ENCODE measurements around the gene BAD. TPM values are rescaled to one million over a fixed set of nuclear protein-coding genes. Genes with fewer than 3 reads are reported as not detected.
"Not testable (repeated sequence)": the region's sequence is repeated elsewhere in the genome, so short reads cannot be mapped to it uniquely, and the experiment has no call there.

Gene BAD
- polyA plus RNA-seq, 2 of the 4 experiments (the other 2 are of a cell fraction), result 33.7 to 68.4 TPM

GRCh38 chr11:64316672-64317324 lies 32.3 kb upstream of the BAD start:
- H3K4me2 ChIP-seq, result peak overlapping the region; percentile 87
- CTCF ChIA-PET, result interaction anchor here (1.0 to 20.7 kb wide), 8 partner anchors 7 to 372 kb away, joined by 3 to 996 read pairs (median 4); partner anchors contain the start of genes CATSPERZ, CCDC88B, ESRRA and PLCB3
- H3K4me1 ChIP-seq, result peaks cover 14% of the 10 kb centered on the region
- H3K4me3 ChIP-seq, result peak overlapping the region; percentile 80
- ATAC-seq, result peak; percentile 15 to 28
- peak; percentile 22 to 71 for DNase-seq (ENCODE audit: low read depth in 1 of 2, low spot score in 1 of 2)
- POLR2A ChIA-PET, result interaction anchor here (0.6 to 2.9 kb wide), 19 partner anchors 8 to 496 kb away, joined by 3 to 50 read pairs (median 7); partner anchors contain the start of genes BAD, CCDC88B, ESRRA and FKBP2
- H3K27ac ChIP-seq, result peak overlapping the region; percentile 97 to 98
- no peaks in the 10 kb centered on the region for H3K9me3 ChIP-seq
- TF ChIP-seq PHF8 (IDR thresholded peaks at IDR 0.05; ENCODE audit: borderline replicate concordance, low read depth) (peak; percentile 65; the same call in 1 of the 2 replicates), PBX3 (IDR thresholded peaks at IDR 0.05) (0 out of 2 replicates have a peak, but pooled peaks have one; percentile 76), EHF (CRISPR knock-in tag; IDR thresholded peaks at IDR 0.05) (no peak), RAD21 (conservative IDR thresholded peaks at IDR 0.05 in 1 of 2, IDR thresholded peaks at IDR 0.05 in 1 of 2) (peak in 1 of 2 experiments; percentile 21; a peak in 1 of 5 replicates), TP53 (CRISPR knock-in tag; IDR thresholded peaks at IDR 0.05) (peak; percentile 32; the same call in 1 of the 2 replicates), KDM5A (IDR thresholded peaks at IDR 0.05) (peak; percentile 49; the same call in 1 of the 2 replicates)
- WGBS (ENCODE audit: missing lambda C conversion rate), result 4% methylated on average over 18 of the region's 32 CpGs
- no peak for FAIRE-seq

- H3K9me3 ChIP-seq; FAIRE-seq; ATAC-seq; DNase-seq (ENCODE audit: low read depth in 1 of 2, low spot score in 1 of 2): not testable (repeated sequence)
- peak overlapping the region; percentile 80; the same call in 2 of the 3 replicates for H3K4me3 ChIP-seq
- ChIA-PET POLR2A (interaction anchor here (0.8 to 2.9 kb wide), 4 partner anchors 8 to 130 kb away, joined by 4 to 50 read pairs (median 24); partner anchors contain the start of gene STIP1), CTCF (interaction anchor here (1.2 to 20.7 kb wide), 4 partner anchors 11 to 40 kb away, joined by 3 to 996 read pairs (median 40); partner anchors contain the start of genes CATSPERZ, CCDC88B, ESRRA and RPS6KA4)
- H3K4me1 ChIP-seq, result peaks cover 14% of the 10 kb centered on the region
- H3K27ac ChIP-seq, result peak overlapping the region; percentile 97 to 98; a peak in 5 of 6 replicates
- 74% methylated on average over 11 of the region's 25 CpGs for WGBS (ENCODE audit: missing lambda C conversion rate)
- H3K4me2 ChIP-seq, result peak overlapping the region; percentile 87
Measured at GRCh38 chr11:64315667-64316526, 31.4 kb upstream of the BAD start.

- no peaks in the 10 kb centered on the region for H3K9me3 ChIP-seq
- no peak overlapping the region for H3K4me3 ChIP-seq
- ChIA-PET CTCF (interaction anchor here (1.2 to 20.7 kb wide), 5 partner anchors 10 to 103 kb away, joined by 3 to 996 read pairs (median 6); partner anchors contain the start of genes CCDC88B, ESRRA and RPS6KA4), POLR2A (no interaction called here)
- H3K4me1 ChIP-seq, result peaks cover 14% of the 10 kb centered on the region
- 92% methylated on average over 24 of the region's 24 CpGs for WGBS (ENCODE audit: missing lambda C conversion rate)
- no peak overlapping the region for H3K27ac ChIP-seq
- DNase-seq (ENCODE audit: low read depth in 1 of 2, low spot score in 1 of 2) (no peak), FAIRE-seq (no peak), ATAC-seq (no peak)
- no peak overlapping the region for H3K4me2 ChIP-seq
- TF ChIP-seq RFX5 (IDR thresholded peaks at IDR 0.05) (no peak), MYC (IDR thresholded peaks at IDR 0.05; ENCODE audit: borderline replicate concordance, low read length) (no peak), REST (IDR thresholded peaks at IDR 0.05) (no peak), BHLHE40 (IDR thresholded peaks at IDR 0.05; ENCODE audit: low read depth, low read length) (no peak), FOSL2 (IDR thresholded peaks at IDR 0.05) (no peak), FOSL2 (CRISPR knock-in tag; IDR thresholded peaks at IDR 0.05) (no peak), KDM1A (IDR thresholded peaks at IDR 0.05; ENCODE audit: low read depth) (peak; percentile 73; the same call in 1 of the 2 replicates), NFE2L2 (conservative IDR thresholded peaks at IDR 0.05; ENCODE audit: low read length) (no peak), ZFP36 (IDR thresholded peaks at IDR 0.05; ENCODE audit: borderline replicate concordance, partially characterized antibody) (no peak)
Measured at GRCh38 chr11:64314805-64315561, 30.5 kb upstream of the BAD start.

Data from A549 (cell line).